Sigmoid colon (tissue), 3 donors: ENCODE results near the gene PRIM2.

Experiments used
- POLR2A ChIP-seq, 2 donors: fragments of 450-650 bp; IDR thresholded peaks; one replicate each; pipeline ENCODE4 v1.6.1; 2016; ENCODE audit warnings: antibody characterized with exemption in 2 of 2, mild to moderate bottlenecking in 2 of 2, moderate library complexity in 2 of 2
- TF ChIP-seq, protein P1 (sequence below), 4 experiments: fragments of 450-650 bp in 3 of 4; fragments of 200-600 bp in 1 of 4; IDR thresholded peaks; one replicate each; pipeline ENCODE4 v1.5.1; 2016 to 2019; ENCODE audit warnings: antibody characterized with exemption in 4 of 4, mild to moderate bottlenecking in 3 of 4, moderate library complexity in 2 of 4

DNA sequence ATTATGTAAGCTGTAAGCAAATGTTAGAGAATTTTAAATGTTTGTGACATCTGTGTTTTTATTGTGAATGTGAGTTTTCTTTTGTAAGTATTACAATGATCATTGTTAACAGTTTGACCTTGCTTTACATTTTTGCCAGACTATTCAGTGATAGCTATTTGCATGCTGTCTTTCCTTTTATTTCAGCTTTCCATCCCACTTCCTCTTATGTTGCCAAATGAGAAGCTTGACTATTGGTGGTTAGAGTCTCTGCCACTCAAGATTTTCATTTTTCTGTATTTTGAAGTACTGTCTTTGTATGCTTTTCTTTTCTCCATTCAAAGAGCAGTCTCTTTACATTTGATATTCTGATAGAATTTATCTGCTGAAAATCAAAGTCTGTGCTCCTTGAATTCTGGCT is 104.1 kb downstream of the PRIM2 start:
- TF ChIP-seq, protein P1, sequence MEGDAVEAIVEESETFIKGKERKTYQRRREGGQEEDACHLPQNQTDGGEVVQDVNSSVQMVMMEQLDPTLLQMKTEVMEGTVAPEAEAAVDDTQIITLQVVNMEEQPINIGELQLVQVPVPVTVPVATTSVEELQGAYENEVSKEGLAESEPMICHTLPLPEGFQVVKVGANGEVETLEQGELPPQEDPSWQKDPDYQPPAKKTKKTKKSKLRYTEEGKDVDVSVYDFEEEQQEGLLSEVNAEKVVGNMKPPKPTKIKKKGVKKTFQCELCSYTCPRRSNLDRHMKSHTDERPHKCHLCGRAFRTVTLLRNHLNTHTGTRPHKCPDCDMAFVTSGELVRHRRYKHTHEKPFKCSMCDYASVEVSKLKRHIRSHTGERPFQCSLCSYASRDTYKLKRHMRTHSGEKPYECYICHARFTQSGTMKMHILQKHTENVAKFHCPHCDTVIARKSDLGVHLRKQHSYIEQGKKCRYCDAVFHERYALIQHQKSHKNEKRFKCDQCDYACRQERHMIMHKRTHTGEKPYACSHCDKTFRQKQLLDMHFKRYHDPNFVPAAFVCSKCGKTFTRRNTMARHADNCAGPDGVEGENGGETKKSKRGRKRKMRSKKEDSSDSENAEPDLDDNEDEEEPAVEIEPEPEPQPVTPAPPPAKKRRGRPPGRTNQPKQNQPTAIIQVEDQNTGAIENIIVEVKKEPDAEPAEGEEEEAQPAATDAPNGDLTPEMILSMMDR (IDR thresholded peaks at IDR 0.05): no peak
- TF ChIP-seq POLR2A (IDR thresholded peaks at IDR 0.05): no peak
